Loucy (cell line): ENCODE measurements around the gene NFATC3.

ENCODE experiments used
- H2AFZ ChIP-seq: fragments of 200-600 bp; sonication (generic); 2 replicates; pipeline ENCODE4 v1.6.0; 2016; ENCODE audit warnings: antibody characterized with exemption, mild to moderate bottlenecking, low read length, moderate library complexity
- H3F3A ChIP-seq: fragments of 200-600 bp; 2 replicates; pipeline ENCODE4 v1.6.0; 2016; ENCODE audit warnings: antibody characterized with exemption, low read depth, mild to moderate bottlenecking
- H3K27me3 ChIP-seq: fragments of 200-600 bp; sonication (generic); 2 replicates; pipeline ENCODE4 v1.6.1; 2014; ENCODE audit warnings: low read length, mild to moderate bottlenecking; ENCODE audit not compliant: insufficient read depth, poor library complexity, severe bottlenecking
- H3K36me3 ChIP-seq: fragments of 200-600 bp; sonication (generic); 2 replicates; pipeline ENCODE4 v1.6.1; 2016; ENCODE audit warnings: low read length; ENCODE audit not compliant: insufficient read depth
- H3K4me1 ChIP-seq: fragments of 200-600 bp; sonication (generic); 2 replicates; pipeline ENCODE4 v1.5.1; 2014; ENCODE audit warnings: low read length, mild to moderate bottlenecking; ENCODE audit not compliant: insufficient read depth, poor library complexity, severe bottlenecking
- H3K4me2 ChIP-seq: fragments of 200-600 bp; sonication (generic); 2 replicates; pipeline ENCODE4 v1.6.0; 2014; ENCODE audit warnings: antibody characterized with exemption, low read length, low read depth, mild to moderate bottlenecking; ENCODE audit not compliant: poor library complexity, severe bottlenecking
- H3K4me3 ChIP-seq: fragments of 200-600 bp; sonication (generic); 2 replicates; pipeline ENCODE4 v1.5.1; 2014; ENCODE audit warnings: low read length, mild to moderate bottlenecking, mixed read lengths; ENCODE audit not compliant: poor library complexity, severe bottlenecking
- H3K79me2 ChIP-seq: fragments of 200-600 bp; sonication (generic); 2 replicates; pipeline ENCODE4 v1.6.1; 2014; ENCODE audit warnings: low read length; ENCODE audit not compliant: insufficient read depth
- H3K9ac ChIP-seq: fragments of 200-600 bp; sonication (generic); 2 replicates; pipeline ENCODE4 v1.6.0; 2014; ENCODE audit warnings: mild to moderate bottlenecking, low read depth, low read length, moderate library complexity; ENCODE audit not compliant: poor library complexity, severe bottlenecking
- H3K9me2 ChIP-seq: fragments of 200-600 bp; sonication (generic); replicated peaks from 2 replicates; pipeline ENCODE4 v1.6.1; 2016; ENCODE audit warnings: low read depth, low read length, mixed read lengths
- H3K9me3 ChIP-seq: fragments of 200-600 bp; sonication (generic); 2 replicates; pipeline ENCODE4 v1.6.1; 2014; ENCODE audit warnings: mild to moderate bottlenecking, antibody characterized with exemption, low read length, low read depth; ENCODE audit not compliant: insufficient read depth
- H4K20me1 ChIP-seq: fragments of 200-600 bp; sonication (generic); 2 replicates; pipeline ENCODE4 v1.6.0; 2014; ENCODE audit warnings: antibody characterized with exemption, low read length, mild to moderate bottlenecking; ENCODE audit not compliant: insufficient read depth, poor library complexity, severe bottlenecking
- EZH2phosphoT487 ChIP-seq: fragments of 200-600 bp; IDR thresholded peaks from 2 replicates; pipeline ENCODE4 v1.6.1; 2018; ENCODE audit warnings: antibody characterized with exemption, mild to moderate bottlenecking, moderate library complexity, borderline replicate concordance
- TF ChIP-seq, protein P1 (sequence below): fragments of 200-600 bp; sonication (generic); conservative IDR thresholded peaks from 2 replicates; pipeline ENCODE4 v1.5.1; 2014; ENCODE audit warnings: mild to moderate bottlenecking, antibody characterized with exemption, low read length

The NFATC3 gene

GRCh38 chr16:68214726-68215125, 129.6 kb downstream of the NFATC3 start:
- TF ChIP-seq, protein P1, sequence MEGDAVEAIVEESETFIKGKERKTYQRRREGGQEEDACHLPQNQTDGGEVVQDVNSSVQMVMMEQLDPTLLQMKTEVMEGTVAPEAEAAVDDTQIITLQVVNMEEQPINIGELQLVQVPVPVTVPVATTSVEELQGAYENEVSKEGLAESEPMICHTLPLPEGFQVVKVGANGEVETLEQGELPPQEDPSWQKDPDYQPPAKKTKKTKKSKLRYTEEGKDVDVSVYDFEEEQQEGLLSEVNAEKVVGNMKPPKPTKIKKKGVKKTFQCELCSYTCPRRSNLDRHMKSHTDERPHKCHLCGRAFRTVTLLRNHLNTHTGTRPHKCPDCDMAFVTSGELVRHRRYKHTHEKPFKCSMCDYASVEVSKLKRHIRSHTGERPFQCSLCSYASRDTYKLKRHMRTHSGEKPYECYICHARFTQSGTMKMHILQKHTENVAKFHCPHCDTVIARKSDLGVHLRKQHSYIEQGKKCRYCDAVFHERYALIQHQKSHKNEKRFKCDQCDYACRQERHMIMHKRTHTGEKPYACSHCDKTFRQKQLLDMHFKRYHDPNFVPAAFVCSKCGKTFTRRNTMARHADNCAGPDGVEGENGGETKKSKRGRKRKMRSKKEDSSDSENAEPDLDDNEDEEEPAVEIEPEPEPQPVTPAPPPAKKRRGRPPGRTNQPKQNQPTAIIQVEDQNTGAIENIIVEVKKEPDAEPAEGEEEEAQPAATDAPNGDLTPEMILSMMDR: no peak
- TF ChIP-seq EZH2phosphoT487: no peak
- Histone ChIP-seq H3K9me3 (no peaks in the 10 kb centered on the region), H3K27me3 (no peaks in the 10 kb centered on the region), H3K9ac (no peak overlapping the region), H3F3A (no peaks in the 10 kb centered on the region), H3K4me2 (no peak overlapping the region), H2AFZ (no peak overlapping the region), H3K4me1 (no peaks in the 10 kb centered on the region), H3K9me2 (no peaks in the 10 kb centered on the region), H4K20me1 (peaks cover 11% of the 10 kb centered on the region), H3K79me2 (peaks cover 53% of the 10 kb centered on the region; the same call in 1 of the 2 replicates), H3K4me3 (no peak overlapping the region), H3K36me3 (peaks cover 34% of the 10 kb centered on the region; the same call in 1 of the 2 replicates)

DNA sequence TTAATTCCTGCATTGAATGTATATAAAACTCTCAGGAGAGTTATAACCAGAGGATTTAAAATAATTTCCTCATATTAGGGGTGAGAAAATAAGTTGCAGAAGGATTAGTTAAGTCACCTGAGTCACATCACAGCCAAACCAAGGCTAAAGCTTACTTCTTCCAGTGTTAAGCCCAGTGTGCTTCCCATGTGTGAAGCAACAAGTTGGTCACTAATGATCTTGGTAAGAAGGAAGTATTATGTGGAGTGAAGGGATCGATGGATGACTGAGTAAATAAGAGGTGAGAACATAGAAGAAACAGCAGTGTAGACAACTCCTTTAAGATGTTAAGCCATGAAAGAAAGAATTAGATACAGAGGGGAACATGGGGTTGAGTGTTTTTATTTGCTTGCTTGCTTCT, 130.1 kb downstream of the NFATC3 start:
- Histone ChIP-seq H3K79me2 (peaks cover 56% of the 10 kb centered on the region; the same call in 1 of the 2 replicates), H3K36me3 (peaks cover 39% of the 10 kb centered on the region; the same call in 1 of the 2 replicates), H3K4me3 (no peak overlapping the region), H3F3A (no peaks in the 10 kb centered on the region), H4K20me1 (peaks cover 10% of the 10 kb centered on the region), H3K9ac (no peak overlapping the region), H2AFZ (no peak overlapping the region), H3K4me2 (no peak overlapping the region), H3K9me2 (no peaks in the 10 kb centered on the region), H3K27me3 (no peaks in the 10 kb centered on the region), H3K9me3 (no peaks in the 10 kb centered on the region), H3K4me1 (no peaks in the 10 kb centered on the region)
- TF ChIP-seq, protein P1: no peak
- no peak for TF ChIP-seq EZH2phosphoT487

- Histone ChIP-seq H2AFZ (no peak overlapping the region), H3K4me3 (no peak overlapping the region), H3K27me3 (no peaks in the 10 kb centered on the region), H3F3A (no peaks in the 10 kb centered on the region), H3K9me2 (no peaks in the 10 kb centered on the region), H3K4me1 (no peaks in the 10 kb centered on the region), H3K9me3 (no peaks in the 10 kb centered on the region), H3K4me2 (no peak overlapping the region), H3K36me3 (peaks cover 46% of the 10 kb centered on the region; the same call in 1 of the 2 replicates), H4K20me1 (peaks cover 6% of the 10 kb centered on the region), H3K79me2 (peaks cover 53% of the 10 kb centered on the region; the same call in 1 of the 2 replicates), H3K9ac (no peak overlapping the region)
- TF ChIP-seq, protein P1: no peak
- TF ChIP-seq EZH2phosphoT487: no peak
These were observed 131.1 kb downstream of the NFATC3 start for GRCh38 chr16:68216240-68216639.
